ENCODE measurements around the gene CALHM5.
"Not testable (repeated sequence)": the region's sequence is repeated elsewhere in the genome, so short reads cannot be mapped to it uniquely, and the experiment has no call there.

CALHM5 gene

GRCh38 chr6:116511424-116512110 lies at the start of gene CALHM5:
TSS of gene CALHM5 (plus strand) at chr6:116511639. CDS start at chr6:116511697, 58 bp downstream.
- DNase-seq (ENCODE audit: low spot score) = no peak

- no peak for DNase-seq (ENCODE audit: low spot score)
Observed at GRCh38 chr6:116461932-116462885, 49.2 kb upstream of the CALHM5 start.

- DNase-seq (ENCODE audit: low spot score) = no peak
Observed at GRCh38 chr6:116463301-116463700, 48.1 kb upstream of the CALHM5 start.

GRCh38 chr6:116465246-116465645 lies 46.2 kb upstream of the CALHM5 start:
- no peak for DNase-seq (ENCODE audit: low spot score)

- DNase-seq (ENCODE audit: low spot score) = no peak
Observed at GRCh38 chr6:116467096-116467495, 44.3 kb upstream of the CALHM5 start.

GRCh38 chr6:116467514-116467913 lies 43.9 kb upstream of the CALHM5 start:
- no peak for DNase-seq (ENCODE audit: low spot score)

- no peak for DNase-seq (ENCODE audit: low spot score)
Observed at GRCh38 chr6:116468293-116468692, 43.1 kb upstream of the CALHM5 start.

GRCh38 chr6:116471531-116471930 lies 39.9 kb upstream of the CALHM5 start:
- no peak for DNase-seq (ENCODE audit: low spot score)

- DNase-seq (ENCODE audit: low spot score) = no peak
Observed at GRCh38 chr6:116472706-116473105, 38.7 kb upstream of the CALHM5 start.

- DNase-seq (ENCODE audit: low spot score) = no peak
Observed at GRCh38 chr6:116475141-116475540, 36.3 kb upstream of the CALHM5 start.

GRCh38 chr6:116476002-116476678 lies 35.3 kb upstream of the CALHM5 start:
- DNase-seq (ENCODE audit: low spot score) = no peak

- DNase-seq (ENCODE audit: low spot score) = no peak
Observed at GRCh38 chr6:116482780-116483179, 28.7 kb upstream of the CALHM5 start.

- DNase-seq (ENCODE audit: low spot score) = no peak
Observed at GRCh38 chr6:116483616-116484015, 27.8 kb upstream of the CALHM5 start.

GRCh38 chr6:116485559-116486184 lies 25.8 kb upstream of the CALHM5 start:
- DNase-seq (ENCODE audit: low spot score) = no peak

- no peak for DNase-seq (ENCODE audit: low spot score)
Observed at GRCh38 chr6:116491610-116492330, 19.7 kb upstream of the CALHM5 start.

GRCh38 chr6:116492331-116493067 lies 18.9 kb upstream of the CALHM5 start:
- DNase-seq (ENCODE audit: low spot score) = no peak

GRCh38 chr6:116495161-116495560 lies 16.3 kb upstream of the CALHM5 start:
- not testable (repeated sequence) for DNase-seq (ENCODE audit: low spot score)

GRCh38 chr6:116497113-116497676 lies 14.2 kb upstream of the CALHM5 start:
- no peak for DNase-seq (ENCODE audit: low spot score)

GRCh38 chr6:116500969-116501433 lies 10.4 kb upstream of the CALHM5 start:
- no peak for DNase-seq (ENCODE audit: low spot score)

GRCh38 chr6:116507324-116507723 lies 4.1 kb upstream of the CALHM5 start:
- DNase-seq (ENCODE audit: low spot score) = no peak

All from HuH-7.5 (cell line).